A204.1 (cell line): Measurements from ENCODE around the gene CDH23.
"Not testable (repeated sequence)": the region's sequence is repeated elsewhere in the genome, so short reads cannot be mapped to it uniquely, and the experiment has no call there.

Source experiments
- FAIRE-seq: peaks from 2 replicates; lab custom pipeline; 2012; peaks lifted over from hg19 to GRCh38; lab: Jason Lieb, UNC

Gene CDH23

GRCh38 chr10:71584902-71585563 is 188.3 kb downstream of the CDH23 start:
- FAIRE-seq: no peak

- FAIRE-seq: no peak
Measured at GRCh38 chr10:71585564-71586290, 189.0 kb downstream of the CDH23 start.

- no peak for FAIRE-seq
Measured at GRCh38 chr10:71587941-71588573, 191.3 kb downstream of the CDH23 start.

- FAIRE-seq: no peak
Measured at GRCh38 chr10:71588685-71589084, 192.0 kb downstream of the CDH23 start.

DNA sequence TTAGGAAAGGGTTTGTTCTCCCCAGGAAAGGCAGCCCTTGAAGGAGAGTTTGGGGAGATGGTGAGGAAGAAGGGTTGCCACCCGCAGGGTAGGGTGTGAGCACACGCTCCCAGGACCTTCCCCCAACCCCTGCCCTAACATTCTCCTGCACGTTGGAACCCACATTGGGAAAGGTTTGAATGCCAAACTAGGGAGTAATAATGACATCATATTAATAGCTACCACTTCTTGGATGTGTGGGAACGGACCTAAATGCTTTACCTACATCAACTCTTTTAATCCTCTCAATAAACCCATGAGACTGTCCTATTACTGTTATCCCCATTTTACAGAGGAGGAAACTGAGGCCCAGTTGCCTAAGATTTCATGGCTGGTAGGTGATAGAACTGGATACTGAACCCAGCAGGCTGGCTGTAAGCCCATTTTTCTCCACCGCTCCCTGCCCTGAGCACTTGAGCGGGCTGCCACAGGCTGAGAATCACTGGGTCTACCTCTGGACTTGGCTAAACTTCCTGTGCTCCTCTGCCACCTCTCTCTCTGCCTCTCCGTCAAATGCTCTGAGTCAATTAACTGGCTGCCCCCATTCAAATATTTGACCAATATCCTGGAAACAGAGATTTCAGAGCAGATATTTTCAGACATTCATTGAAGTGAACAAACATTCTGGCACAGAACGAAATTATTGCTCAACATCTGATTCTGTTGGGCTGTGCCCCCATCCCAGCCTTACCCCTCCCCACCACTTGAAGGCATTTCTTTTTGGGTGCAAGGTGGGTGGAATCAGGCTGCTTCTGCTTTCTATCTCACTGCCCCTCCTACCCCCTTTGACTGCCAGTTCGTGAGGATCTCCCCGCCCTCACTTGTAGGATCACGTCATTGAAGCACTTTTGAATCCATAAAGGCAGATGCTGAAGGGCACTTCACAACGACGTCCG is 193.2 kb downstream of the CDH23 start:
- FAIRE-seq: no peak

GRCh38 chr10:71590781-71591350 is 194.1 kb downstream of the CDH23 start:
- no peak for FAIRE-seq

- no peak for FAIRE-seq
Measured at GRCh38 chr10:71594934-71595571, 198.3 kb downstream of the CDH23 start.

DNA sequence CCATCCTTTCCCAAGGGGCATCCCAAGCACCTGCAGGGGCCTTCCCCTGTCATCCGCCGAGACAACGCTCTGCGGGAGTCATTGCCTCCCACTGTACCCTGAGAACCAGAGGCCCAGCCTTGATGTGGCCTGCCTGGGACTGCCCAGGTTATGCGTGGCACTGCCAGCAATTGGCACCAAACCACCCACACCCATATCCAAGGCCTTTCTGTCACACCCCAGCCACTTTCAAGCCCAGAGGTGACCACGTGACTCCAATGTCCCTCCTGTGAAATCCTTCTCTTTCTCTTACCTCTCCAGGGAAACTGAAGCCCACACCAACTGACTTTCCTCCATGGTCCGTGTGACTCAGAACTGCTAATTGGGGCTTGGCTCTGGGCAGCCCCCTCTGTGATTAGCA is 198.9 kb downstream of the CDH23 start:
- FAIRE-seq: no peak

GRCh38 chr10:71596127-71596526 is 199.4 kb downstream of the CDH23 start:
- no peak for FAIRE-seq

DNA sequence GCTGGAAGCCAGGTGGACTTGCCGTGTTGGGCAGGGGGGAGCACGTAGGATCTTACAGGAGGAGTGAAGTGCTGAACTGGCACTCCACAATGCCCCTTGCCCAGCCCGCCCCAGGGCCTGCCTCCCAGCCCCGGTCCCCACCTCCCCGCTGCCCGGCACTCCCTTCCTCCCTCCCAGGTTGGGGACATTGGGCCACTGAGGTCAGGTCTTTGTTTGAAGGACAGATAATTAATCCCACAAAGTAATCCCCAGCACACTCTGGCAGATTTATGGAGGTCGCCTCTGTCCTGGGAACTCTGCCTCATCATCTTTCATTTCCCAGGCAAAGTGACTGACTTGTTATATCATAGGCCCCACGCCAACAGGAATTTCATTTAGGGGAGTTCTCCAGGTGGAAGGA is 200.0 kb downstream of the CDH23 start:
- no peak for FAIRE-seq

- FAIRE-seq: no peak
Measured at GRCh38 chr10:71597821-71598498, 201.2 kb downstream of the CDH23 start.

GRCh38 chr10:71598621-71599055 is 201.9 kb downstream of the CDH23 start:
- no peak for FAIRE-seq

DNA sequence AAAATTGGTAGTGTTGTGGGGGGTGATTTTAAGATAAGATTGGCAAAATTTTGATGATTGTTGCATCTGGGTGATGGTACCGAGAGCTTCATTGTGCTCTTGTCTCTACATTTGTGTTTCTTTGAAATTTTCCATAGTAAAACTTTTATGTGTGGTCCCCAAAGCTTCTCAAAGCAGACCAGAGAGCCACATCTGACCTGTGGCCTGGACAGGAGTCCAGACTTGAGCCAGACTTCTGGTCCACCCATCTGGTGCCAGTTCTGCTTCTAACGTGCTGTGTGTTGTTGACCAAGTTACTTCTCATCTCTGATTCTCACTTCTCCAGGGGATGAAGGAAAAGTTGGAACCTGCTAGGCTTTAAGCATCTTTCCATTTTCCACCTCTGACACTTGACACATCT is 202.8 kb downstream of the CDH23 start:
- FAIRE-seq: no peak

DNA sequence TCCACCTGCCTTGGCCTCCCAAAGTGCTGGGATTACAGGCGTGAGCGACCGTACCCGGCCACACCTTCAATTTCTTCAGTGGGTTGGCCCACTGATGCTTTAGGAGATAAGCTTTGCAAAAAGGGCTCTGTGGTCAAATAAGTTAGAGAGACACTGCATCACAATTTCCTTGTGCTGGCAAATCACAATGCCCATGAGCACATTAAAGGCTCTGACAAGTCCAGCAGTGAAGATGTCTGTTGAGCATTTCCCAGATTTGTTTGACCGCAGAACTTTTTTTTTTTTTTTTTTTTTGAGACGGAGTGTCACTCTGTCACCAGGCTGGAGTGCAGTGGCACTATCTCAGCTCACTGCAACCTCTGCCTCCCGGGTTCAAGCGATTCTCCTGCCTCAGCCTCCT is 203.5 kb downstream of the CDH23 start:
- FAIRE-seq: not testable (repeated sequence)

- no peak for FAIRE-seq
Measured at GRCh38 chr10:71600849-71601248, 204.1 kb downstream of the CDH23 start.

- no peak for FAIRE-seq
Measured at GRCh38 chr10:71601273-71601672, 204.6 kb downstream of the CDH23 start.

DNA sequence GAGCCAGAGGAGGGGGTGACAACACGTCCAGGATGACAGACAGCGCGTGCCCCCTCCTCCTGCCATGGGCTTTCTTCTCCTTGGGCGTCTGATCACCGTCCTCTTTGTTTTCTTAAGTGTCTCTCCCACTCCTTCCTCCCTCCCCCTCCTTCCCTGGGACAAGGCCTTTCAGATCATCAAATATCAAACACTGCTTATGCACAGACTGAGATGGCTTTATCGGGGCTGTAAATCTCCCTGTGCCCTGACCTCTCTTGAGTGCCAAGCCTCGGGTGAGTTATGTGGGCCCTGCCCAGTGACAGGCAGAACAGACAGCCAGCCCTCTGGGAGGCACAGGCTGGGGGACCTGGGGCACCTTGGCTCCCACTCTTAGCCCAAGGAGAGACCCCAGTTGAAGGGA is 206.4 kb downstream of the CDH23 start:
- no peak for FAIRE-seq

GRCh38 chr10:71603754-71604153 is 207.0 kb downstream of the CDH23 start:
- FAIRE-seq: no peak

DNA sequence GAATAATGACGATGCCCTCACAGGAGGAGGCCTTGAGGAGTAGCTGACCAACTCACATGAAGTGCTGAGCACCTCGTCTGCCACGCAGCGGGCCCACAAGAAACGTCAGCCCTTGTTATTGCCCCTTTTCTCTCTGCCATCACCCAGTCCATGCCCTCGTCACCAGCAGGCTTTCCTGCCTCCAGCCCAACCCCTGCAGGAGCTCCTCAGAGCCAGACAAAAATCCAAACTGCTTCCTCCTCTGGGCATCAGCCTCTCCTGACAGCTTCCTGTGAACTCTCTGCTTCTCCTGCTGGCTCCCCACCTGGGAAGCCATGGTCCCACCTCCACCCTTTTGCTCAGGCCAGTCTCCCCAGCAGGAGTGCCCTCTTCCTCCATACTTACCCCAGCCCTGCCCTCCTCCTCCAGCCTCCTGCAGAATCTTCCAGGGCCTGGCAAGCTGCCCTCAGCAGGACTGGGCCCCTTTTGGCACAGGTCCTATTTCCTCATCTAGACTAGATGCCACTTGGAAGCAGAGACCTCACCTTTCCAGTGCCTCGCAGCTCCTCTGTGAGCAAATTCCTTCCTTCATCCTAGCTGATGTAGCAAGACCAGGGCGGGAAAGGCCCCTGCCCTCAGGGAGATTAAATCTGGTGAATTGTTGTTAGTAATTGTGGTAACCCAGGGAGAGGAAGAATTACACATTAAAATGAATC is 207.8 kb downstream of the CDH23 start:
- FAIRE-seq: no peak

GRCh38 chr10:71605263-71605962 is 208.7 kb downstream of the CDH23 start:
- FAIRE-seq: no peak
